H7 (cell line): ENCODE data around the gene CBFA2T3. TPM values are rescaled to one million over a fixed set of nuclear protein-coding genes. Genes with fewer than 3 reads are reported as not detected.
"Not testable (repeated sequence)": the region's sequence is repeated elsewhere in the genome, so short reads cannot be mapped to it uniquely, and the experiment has no call there.

Source experiments
- DNase-seq: peaks from one replicate; pipeline ENCODE4 v3.0.0; 2012
- H3K27me3 ChIP-seq: 2 replicates; pipeline ENCODE4 v1.6.0; 2011; ENCODE audit warnings: mild to moderate bottlenecking, low read length; ENCODE audit not compliant: control insufficient read depth, insufficient read depth
- H3K36me3 ChIP-seq: replicated peaks from 2 replicates; pipeline ENCODE4 v1.5.1; 2011; ENCODE audit warnings: low read length; ENCODE audit not compliant: control insufficient read depth, insufficient read depth
- H3K4me3 ChIP-seq: 2 replicates; pipeline ENCODE4 v1.5.1; 2011; ENCODE audit warnings: low read depth, mild to moderate bottlenecking, control low read depth, low read length, moderate library complexity; ENCODE audit not compliant: insufficient read depth
- total RNA-seq: library from RNA; depleted of rRNA; stranded (reverse); fragments of >200 nt; shearing (Covaris generic); gene quantifications from 2 replicates; pipeline ENCODE4 v1.2.3, GENCODE V29; 2014

CBFA2T3 gene
- total RNA-seq, 1 experiment from 2014 or later, result 0.35 TPM

DNA sequence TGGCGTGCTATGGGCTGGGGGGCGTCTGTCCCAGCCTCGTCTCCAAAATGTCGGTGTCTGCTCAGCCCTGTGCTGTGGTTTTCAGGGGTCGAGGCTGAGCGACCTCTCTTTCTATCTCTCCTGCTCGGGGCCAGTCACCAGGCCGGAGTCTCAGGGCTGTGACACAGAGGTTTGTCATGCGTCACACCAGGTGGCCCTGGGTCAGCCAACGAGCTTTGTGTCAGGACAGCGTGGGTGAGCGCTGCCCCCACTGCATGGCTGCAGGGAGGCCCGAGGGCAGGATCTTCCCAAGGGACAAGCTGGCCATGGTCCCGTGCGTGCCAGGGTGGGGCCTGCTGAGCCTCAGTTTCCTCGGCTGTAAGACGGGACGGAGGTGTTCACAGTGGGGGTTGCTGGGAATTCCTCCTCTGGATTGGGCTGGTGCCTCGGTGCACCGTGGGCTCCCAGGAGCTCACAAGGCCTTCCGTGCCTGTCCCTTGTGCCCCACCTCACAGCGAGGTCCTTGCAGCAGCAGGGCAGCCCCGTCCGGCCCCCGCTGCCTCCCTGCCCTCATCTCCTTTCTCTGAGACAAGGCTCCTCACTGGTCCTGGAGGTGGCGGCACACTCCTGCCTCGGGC, 50.5 kb downstream of the CBFA2T3 start:
- Histone ChIP-seq H3K27me3 (no peaks in the 10 kb centered on the region), H3K36me3 (no peaks in the 10 kb centered on the region), H3K4me3 (no peak overlapping the region)
- no peak for DNase-seq

DNA sequence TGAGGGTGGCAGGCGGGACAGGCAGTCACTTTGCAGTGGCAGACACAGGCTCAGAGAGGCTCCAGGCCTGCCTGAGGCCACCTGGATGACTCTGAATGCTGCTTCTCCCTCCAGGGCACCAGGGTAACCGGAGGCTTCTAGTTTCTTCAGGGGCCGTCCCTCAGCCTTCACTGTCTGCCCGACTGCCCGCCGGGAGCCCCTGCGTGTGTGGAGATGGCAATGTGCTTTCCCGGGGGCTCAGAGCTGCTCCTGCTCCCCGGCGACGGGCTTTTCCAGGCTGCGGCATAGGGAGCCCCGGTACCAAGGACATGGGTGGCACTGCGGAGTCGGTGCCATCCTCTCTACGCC, 51.5 kb downstream of the CBFA2T3 start:
- H3K4me3 ChIP-seq, result no peak overlapping the region
- no peaks in the 10 kb centered on the region for H3K36me3 ChIP-seq
- no peaks in the 10 kb centered on the region for H3K27me3 ChIP-seq
- no peak for DNase-seq

DNA sequence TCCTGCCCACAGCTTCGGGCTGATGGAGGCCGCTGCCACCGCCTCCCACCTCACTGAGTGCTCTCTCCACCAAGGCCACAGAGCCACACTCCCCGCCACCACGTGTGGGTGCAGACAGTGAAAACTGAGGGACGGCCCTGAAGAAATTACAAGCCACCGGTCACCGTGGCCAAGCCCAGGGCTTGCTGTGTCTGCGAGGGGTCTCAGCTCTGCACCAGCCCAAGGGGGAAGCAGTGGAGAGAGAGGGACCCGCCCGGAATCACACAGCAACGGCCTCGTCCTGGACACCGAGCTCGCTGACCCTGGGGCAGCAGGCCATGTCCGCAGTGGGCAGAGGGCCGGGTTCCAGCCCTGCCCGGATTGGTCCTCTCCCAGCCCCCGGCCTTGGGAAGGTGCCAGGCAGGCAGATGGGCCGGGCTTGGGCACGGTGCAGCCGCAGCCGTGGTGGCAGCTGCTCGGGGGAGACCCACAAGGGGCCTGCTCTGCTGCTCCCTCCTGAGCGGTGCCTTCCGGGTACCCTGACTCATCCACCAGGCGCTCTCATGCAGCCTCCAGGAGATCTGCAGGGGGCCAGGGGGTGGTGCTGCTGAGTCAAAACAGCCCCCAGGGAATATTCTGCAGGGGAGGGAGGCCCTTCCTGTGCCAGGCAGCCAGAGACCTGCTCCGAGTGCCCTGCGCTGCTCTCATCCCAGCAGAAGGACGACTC, 52.0 kb downstream of the CBFA2T3 start:
- H3K4me3 ChIP-seq, result no peak overlapping the region
- peak; percentile 94 for DNase-seq
- H3K27me3 ChIP-seq, result no peaks in the 10 kb centered on the region
- no peaks in the 10 kb centered on the region for H3K36me3 ChIP-seq

DNA sequence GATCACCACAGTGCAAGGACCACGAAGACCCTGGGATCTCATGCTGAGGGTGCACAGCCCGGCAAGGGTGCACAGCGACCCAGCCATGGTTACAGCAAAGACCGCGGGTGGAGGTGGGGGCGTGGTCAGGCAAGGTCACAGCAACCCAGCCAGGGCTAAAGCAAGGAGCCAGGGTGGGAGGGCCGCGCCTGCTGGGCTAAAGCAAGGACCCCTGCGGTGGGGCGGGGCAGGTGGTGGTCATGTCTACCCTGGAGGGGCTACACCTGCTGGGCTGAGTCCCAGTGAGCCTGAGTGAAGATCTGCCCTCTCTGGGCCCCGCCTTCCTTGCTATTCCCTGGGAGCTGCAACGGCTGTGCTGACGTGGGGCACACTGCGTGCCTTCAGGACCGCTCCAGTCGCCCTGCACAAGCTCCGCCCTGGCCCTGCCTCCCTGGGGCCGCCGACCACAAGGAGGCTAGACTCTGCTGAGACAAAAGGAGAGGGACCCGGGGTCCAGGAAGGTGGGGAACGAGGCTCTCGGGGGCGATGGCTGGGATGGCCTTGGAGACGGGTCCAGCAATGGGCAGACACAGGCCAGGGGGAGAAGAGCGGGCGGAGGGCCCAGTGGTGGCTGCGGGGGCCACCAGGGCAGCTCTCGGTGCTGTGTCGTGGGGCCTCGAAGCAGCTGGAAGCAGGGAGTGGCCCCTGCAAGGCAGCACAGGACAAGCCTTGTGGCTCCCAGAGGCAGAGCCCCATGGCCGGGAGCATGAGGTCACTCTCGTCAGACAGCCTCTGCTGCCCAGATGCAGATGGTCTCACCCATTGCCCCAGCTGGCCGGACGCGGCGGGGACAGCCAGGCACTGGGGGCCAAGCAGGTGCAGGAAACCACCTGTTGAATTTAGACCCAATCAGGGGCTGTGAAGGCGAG, 52.8 kb downstream of the CBFA2T3 start:
- no peak overlapping the region for H3K4me3 ChIP-seq
- no peaks in the 10 kb centered on the region for H3K27me3 ChIP-seq
- peak; percentile 91 for DNase-seq
- H3K36me3 ChIP-seq, result no peaks in the 10 kb centered on the region

DNA sequence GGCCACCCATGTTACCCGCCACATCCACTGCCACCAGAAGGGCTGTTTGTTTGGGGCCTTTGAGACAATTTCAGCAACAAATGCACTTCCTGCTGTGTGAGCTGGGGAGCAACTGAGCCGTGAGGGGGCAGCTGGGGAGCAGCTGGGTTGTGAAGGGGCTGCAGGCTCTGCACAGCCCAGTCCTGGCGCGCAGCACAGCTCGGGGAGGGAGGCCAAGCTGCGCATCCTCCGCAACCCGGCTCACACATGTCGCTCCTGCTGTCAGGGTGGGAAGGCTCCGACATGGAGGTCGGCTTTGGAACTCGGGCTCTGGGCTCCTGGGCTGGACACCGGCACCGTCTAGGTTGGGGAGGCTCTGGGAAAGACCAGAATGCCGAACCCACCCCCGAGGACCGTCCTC, 53.6 kb downstream of the CBFA2T3 start:
- Histone ChIP-seq H3K4me3 (no peak overlapping the region), H3K27me3 (no peaks in the 10 kb centered on the region), H3K36me3 (no peaks in the 10 kb centered on the region)
- DNase-seq, result no peak

DNA sequence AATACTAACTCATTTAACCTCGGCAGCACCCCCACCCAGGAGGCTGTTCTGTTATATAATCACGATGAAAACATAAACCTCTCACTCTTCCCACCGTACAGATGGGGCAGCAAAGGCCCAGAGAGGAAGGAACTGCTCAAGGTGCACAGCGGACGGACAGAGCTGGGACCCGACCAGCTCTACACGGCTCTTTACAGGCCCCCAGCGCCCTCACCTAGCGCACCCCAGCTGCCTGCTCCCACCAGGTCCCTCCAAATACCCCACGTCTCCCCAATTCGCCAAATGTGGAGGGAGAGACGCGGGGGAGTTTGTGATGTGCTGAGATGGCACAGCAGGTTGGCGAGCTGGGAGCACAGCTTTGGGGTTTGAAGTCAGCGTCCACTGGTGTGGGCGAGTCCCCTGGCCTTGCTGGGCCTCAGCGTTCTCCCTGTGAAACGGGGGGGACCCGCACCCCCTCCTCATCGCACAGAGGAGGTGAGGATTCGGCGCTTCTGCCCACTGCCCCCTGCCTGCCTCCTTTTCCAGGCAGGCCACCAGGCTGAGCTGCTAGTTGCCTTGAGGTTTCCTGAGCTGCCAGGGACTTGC, 54.1 kb downstream of the CBFA2T3 start:
- DNase-seq, result no peak
- H3K4me3 ChIP-seq, result no peak overlapping the region
- H3K27me3 ChIP-seq, result no peaks in the 10 kb centered on the region
- H3K36me3 ChIP-seq, result no peaks in the 10 kb centered on the region

DNA sequence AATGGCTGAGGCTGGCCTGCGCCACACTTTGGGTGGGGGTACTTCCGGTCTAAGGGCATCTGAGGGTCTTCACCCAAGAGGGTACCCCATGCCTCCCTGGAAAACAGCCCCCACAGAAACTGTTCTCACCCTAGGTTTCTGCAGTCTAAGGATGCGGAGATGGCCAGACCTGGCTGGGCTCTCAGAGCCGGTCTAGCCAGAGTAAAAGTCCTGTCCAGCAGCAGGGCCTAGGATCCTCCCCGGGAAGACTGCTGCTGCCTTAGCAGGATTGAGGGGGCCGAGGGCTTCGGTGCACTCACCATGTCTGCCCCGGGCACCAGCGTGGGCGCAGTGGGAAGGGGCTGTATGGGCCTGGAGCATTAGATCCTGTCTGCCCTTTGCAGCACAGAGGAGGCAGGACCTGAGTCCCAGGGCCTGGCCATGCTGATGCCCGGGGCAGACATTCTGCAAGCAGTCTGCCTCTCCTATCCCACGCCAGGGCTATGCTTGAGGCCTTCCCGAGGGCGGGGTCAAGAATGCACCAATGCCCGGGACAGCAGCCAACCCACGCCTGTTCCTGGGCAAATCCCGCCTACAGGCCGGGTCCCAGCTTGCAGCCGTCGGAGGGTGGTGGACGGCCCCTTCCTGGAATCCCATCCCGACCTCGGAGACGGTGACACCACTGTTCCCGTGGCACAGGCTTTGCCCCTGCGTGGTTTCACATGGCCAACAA, 54.7 kb downstream of the CBFA2T3 start:
- Histone ChIP-seq H3K36me3 (no peaks in the 10 kb centered on the region), H3K27me3 (no peaks in the 10 kb centered on the region), H3K4me3 (no peak overlapping the region)
- peak; percentile 93 for DNase-seq

DNA sequence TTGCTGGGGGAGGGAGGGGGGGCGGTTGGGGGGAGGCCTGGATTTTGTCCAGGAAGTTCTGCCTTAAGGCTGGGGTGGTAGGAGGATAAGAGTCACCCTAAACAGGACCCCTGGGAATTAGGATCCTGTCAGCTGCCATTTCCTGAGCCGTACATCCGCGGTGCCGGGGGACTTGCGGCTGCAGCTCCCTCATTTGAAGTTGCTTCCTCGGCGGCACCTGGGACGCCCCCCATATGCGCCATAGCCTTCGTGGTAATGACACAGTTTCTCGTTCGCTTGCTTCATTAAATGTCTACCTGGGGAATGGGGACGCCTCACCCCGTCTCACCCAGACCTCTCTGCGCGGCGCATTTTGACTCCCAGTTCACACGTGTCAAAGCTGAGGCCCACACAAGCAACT, 55.4 kb downstream of the CBFA2T3 start:
- no peak for DNase-seq
- Histone ChIP-seq H3K36me3 (no peaks in the 10 kb centered on the region), H3K27me3 (no peaks in the 10 kb centered on the region), H3K4me3 (no peak overlapping the region)

DNA sequence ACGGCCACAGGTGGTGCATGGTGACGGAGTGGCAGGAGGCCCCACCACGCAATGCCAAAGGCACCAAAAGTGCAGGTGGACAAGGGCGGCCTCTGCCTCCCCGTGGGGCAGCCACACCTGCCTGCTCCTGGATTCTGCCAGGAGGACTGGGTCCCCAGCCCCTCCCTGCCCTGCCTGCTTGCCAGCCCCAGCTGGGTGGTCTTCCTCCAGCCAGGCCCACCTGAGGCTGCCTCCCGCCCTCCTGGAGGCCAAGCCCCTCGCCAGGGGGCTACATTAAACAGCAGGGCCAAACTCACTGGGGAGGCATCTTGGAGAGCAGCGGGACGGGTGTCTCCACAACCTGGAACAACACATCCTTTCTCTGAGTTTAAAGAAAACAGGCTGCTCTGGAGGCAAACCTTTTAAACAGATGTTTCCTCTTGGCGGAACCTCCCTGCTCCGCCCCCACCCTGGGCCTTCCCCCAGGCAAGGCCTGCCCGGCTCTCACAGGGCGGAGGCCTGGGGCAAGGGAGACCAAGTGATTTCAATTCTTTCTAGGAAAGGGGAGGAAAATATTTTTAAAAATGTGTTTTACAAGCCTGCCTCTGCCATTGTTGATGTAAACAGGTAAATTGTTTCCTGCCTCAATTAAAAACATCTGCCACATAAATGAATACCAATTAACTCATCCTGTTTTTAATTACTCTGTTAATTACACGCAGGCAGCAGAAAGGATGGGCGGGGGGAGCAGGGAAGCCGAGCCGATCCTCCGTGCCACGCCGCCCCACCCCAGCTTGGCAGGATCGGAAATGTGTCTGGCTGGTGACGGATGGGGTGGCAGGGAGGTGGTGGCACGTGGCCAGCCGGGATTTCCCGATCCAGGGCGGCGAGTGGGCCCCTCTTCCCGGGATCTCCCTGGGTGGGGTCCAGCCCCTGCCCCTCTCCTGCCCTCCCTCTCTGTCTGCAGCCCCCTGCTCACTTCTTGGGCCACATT, 56.1 kb downstream of the CBFA2T3 start:
- no peak for DNase-seq
- no peak overlapping the region for H3K4me3 ChIP-seq
- no peaks in the 10 kb centered on the region for H3K36me3 ChIP-seq
- no peaks in the 10 kb centered on the region for H3K27me3 ChIP-seq

DNA sequence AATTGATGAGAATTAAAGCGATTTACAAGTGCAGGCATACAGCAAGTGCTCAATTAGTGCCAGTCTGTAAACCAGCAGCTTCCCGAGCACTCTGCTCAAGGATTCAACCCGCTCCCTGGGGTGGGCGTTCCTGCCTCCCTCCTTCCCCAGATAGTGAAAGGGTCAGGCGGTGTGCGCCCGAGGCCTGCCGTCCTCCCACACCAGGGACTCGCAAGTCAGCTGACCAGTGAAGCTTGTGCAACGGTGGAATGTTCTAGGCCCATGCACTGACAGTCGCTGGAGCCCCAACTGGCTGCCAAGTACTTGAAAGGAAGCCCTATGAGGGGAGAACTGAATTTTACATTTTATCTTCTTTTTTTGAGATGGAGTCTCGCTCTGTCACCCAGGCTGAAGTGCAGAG, 57.1 kb downstream of the CBFA2T3 start:
- DNase-seq, result no peak
- Histone ChIP-seq H3K36me3 (no peaks in the 10 kb centered on the region), H3K27me3 (no peaks in the 10 kb centered on the region), H3K4me3 (no peak overlapping the region)

DNA sequence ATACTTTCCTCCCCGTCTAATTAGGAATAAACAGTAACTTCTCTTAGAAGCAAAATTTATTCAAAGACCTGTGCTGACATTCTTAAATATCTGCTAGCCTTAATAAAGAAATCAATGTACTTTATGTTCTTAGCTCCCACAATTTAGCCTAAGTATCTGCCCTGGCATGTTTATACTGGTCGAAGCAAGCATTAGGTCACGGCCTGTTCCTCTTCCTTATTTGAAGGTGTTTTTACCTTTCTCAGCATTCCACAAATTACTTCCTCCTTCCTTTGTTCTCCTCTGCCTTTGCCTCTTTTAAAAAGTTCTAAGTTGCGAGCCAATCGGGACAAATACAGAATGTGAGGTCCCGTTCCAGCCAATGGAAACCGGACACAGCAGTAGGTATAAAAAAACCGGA, 58.1 kb downstream of the CBFA2T3 start:
- H3K27me3 ChIP-seq, DNase-seq, H3K4me3 ChIP-seq, H3K36me3 ChIP-seq: not testable (repeated sequence)

DNA sequence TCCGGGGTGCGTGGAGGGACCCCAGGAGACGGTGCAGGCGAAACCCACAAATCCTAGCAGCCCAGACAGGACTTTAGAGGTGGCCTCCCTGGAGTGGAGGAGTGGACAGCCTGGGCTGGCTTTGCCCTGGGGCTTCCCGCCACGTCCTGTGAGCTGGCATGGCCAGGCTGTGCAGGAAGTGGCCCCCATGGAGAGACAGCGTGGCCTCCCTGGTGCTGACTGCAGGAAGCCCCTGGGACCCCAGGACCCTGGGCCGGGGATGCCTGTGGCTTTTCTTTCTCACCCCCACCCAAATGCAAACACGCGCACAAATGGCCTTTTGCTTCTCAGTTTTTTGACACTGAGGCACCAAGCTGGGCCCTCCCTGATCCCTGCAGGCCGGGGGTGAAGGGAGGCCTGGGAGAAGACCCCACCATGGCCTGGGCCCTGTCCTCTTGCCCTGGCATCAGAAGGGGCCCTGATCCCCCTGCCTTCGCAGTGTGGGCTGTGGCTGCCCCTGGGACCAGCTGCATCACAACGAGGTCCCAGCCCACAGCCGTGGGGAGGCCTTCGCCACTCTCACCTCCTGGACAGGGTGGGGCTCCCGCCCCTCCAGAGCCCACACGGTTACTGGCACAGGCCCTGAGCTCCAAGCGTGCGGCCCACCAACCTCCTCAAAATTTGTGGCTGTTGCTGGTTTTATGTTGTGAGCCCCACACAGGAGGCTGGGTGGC, 58.9 kb downstream of the CBFA2T3 start:
- Histone ChIP-seq H3K36me3 (no peaks in the 10 kb centered on the region), H3K4me3 (no peak overlapping the region), H3K27me3 (no peaks in the 10 kb centered on the region)
- no peak for DNase-seq
